IMR-90 (cell line): Measurements from ENCODE around the gene TCEAL5. TPM values are rescaled to one million over a fixed set of nuclear protein-coding genes. Genes with fewer than 3 reads are reported as not detected.

Source experiments
- ATAC-seq: fragments of 200-7000 bp; cut with Tn5 transposase; 2 replicates; pipeline ENCODE4 v1.9.1; 2020; ENCODE audit warnings: low read depth, mild to moderate bottlenecking, moderate library complexity
- BruUV-seq: library from RNA; stranded (reverse); fragments of 400-500 nt; replicated peaks from 2 replicates; lab custom pipeline; 2021; lab: Mats Ljungman, UMichigan
- CTCF ChIA-PET: fragments of 300-600 bp; formaldehyde crosslinking; extraction: SDS; loops from one replicate; lab custom pipeline; 2021; ENCODE audit warnings: antibody characterized with exemption; lab: Yijun Ruan, JAX
- POLR2A ChIA-PET: fragments of 300-600 bp; sonication (Branson Sonifier 250); formaldehyde crosslinking; loops from one replicate; lab custom pipeline; 2022; ENCODE audit warnings: antibody characterized with exemption; ENCODE audit not compliant: unreplicated experiment; lab: Charles Lee
- DNase-seq: peaks from one replicate; pipeline ENCODE4 v3.0.0; 2013
- H2AFZ ChIP-seq: replicated peaks from 2 replicates; pipeline ENCODE3; 2013; ENCODE audit warnings: low read length, mild to moderate bottlenecking; ENCODE audit not compliant: poor library complexity
- H2AK5ac ChIP-seq: 2 replicates; pipeline ENCODE4 v1.6.1; 2013; ENCODE audit warnings: low read depth, low read length, inconsistent platforms
- H2AK9ac ChIP-seq: replicated peaks from 2 replicates; pipeline ENCODE3; 2013; ENCODE audit warnings: mild to moderate bottlenecking, low read depth, low read length, moderate library complexity; ENCODE audit not compliant: poor library complexity
- H2BK120ac ChIP-seq: 2 replicates; pipeline ENCODE4 v1.6.1; 2013; ENCODE audit warnings: low read depth, low read length, inconsistent platforms
- H2BK15ac ChIP-seq: 3 replicates; pipeline ENCODE4 v1.6.1; 2013; ENCODE audit warnings: low read depth, low read length, inconsistent platforms
- H2BK20ac ChIP-seq: 2 replicates; pipeline ENCODE4 v1.6.1; 2013; ENCODE audit warnings: low read depth, mild to moderate bottlenecking, inconsistent platforms, low read length, moderate library complexity
- H2BK5ac ChIP-seq: 2 replicates; pipeline ENCODE4 v1.6.1; 2013; ENCODE audit warnings: mild to moderate bottlenecking, low read depth, low read length, inconsistent platforms; ENCODE audit not compliant: poor library complexity, severe bottlenecking
- H3K14ac ChIP-seq: replicated peaks from 2 replicates; pipeline ENCODE4 v1.6.1; 2013; ENCODE audit warnings: low read depth, low read length, inconsistent platforms
- H3K18ac ChIP-seq: 2 replicates; pipeline ENCODE4 v1.6.1; 2013; ENCODE audit warnings: low read depth, low read length, control low read depth
- H3K23ac ChIP-seq: 2 replicates; pipeline ENCODE4 v1.6.1; 2013; ENCODE audit warnings: low read depth, low read length, inconsistent platforms
- H3K27ac ChIP-seq: 2 replicates; pipeline ENCODE4 v1.5.1; 2013; ENCODE audit warnings: mild to moderate bottlenecking, control low read depth, low read length; ENCODE audit not compliant: insufficient read depth
- H3K27me3 ChIP-seq: 2 replicates; pipeline ENCODE4 v1.6.1; 2013; ENCODE audit warnings: low read length; ENCODE audit not compliant: control insufficient read depth, insufficient read depth
- H3K36me3 ChIP-seq: 2 replicates; pipeline ENCODE4 v1.6.1; 2013; ENCODE audit warnings: low read length, mixed read lengths; ENCODE audit not compliant: control insufficient read depth, insufficient read depth
- H3K4ac ChIP-seq: 2 replicates; pipeline ENCODE4 v1.6.1; 2013; ENCODE audit warnings: low read depth, low read length, inconsistent platforms
- H3K4me1 ChIP-seq: 2 replicates; pipeline ENCODE4 v1.6.1; 2013; ENCODE audit warnings: low read length, mixed read lengths; ENCODE audit not compliant: control insufficient read depth, insufficient read depth
- H3K4me2 ChIP-seq: 2 replicates; pipeline ENCODE4 v1.6.1; 2013; ENCODE audit warnings: low read depth, mild to moderate bottlenecking, control low read depth, low read length, moderate library complexity
- H3K4me3 ChIP-seq: 2 replicates; pipeline ENCODE4 v1.5.1; 2013; ENCODE audit warnings: low read depth, mild to moderate bottlenecking, control low read depth, low read length, moderate library complexity; ENCODE audit not compliant: insufficient read depth
- H3K56ac ChIP-seq: 2 replicates; pipeline ENCODE4 v1.6.1; 2013; ENCODE audit warnings: low read length, inconsistent platforms; ENCODE audit not compliant: insufficient read depth; ENCODE audit errors: extremely low read depth
- H3K79me1 ChIP-seq, 2 experiments: 2 replicates each; pipeline ENCODE4 v1.6.1; 2013; ENCODE audit warnings: low read length in 2 of 2, inconsistent platforms in 1 of 2, low read depth in 1 of 2
- H3K9ac ChIP-seq: 2 replicates; pipeline ENCODE4 v1.6.1; 2013; ENCODE audit warnings: low read depth, low read length, control low read depth
- H3K9me1 ChIP-seq: 2 replicates; pipeline ENCODE4 v1.6.1; 2013; ENCODE audit warnings: low read length, inconsistent platforms; ENCODE audit not compliant: insufficient read depth
- H3K9me3 ChIP-seq: 2 replicates; pipeline ENCODE4 v1.6.1; 2013; ENCODE audit warnings: low read length; ENCODE audit not compliant: control insufficient read depth, insufficient read depth
- H4K20me1 ChIP-seq: 2 replicates; pipeline ENCODE4 v1.6.1; 2013; ENCODE audit warnings: low read length, inconsistent platforms; ENCODE audit not compliant: insufficient read depth
- H4K5ac ChIP-seq: 2 replicates; pipeline ENCODE4 v1.6.1; 2013; ENCODE audit warnings: mild to moderate bottlenecking, low read depth, low read length, control low read depth
- H4K8ac ChIP-seq, 2 experiments: 2 replicates each; pipeline ENCODE4 v1.6.1; 2013; ENCODE audit warnings: low read depth in 2 of 2, low read length in 2 of 2, control low read depth in 1 of 2, inconsistent platforms in 1 of 2
- H4K91ac ChIP-seq: 2 replicates; pipeline ENCODE4 v1.6.1; 2013; ENCODE audit warnings: low read depth, low read length, inconsistent platforms; ENCODE audit not compliant: insufficient read depth
- WGBS, 2 experiments: methylation state at CpG; one replicate each; pipeline versions ENCODE4 v1.1.5 to v1.1.7; 2013; ENCODE audit warnings: missing lambda C conversion rate in 2 of 2; ENCODE audit not compliant: insufficient read length in 1 of 2; ENCODE audit errors: extremely low coverage in 2 of 2; 5-methylcytosine and 5-hydroxymethylcytosine counted together
- dilution Hi-C: fragments of 300-500 bp; cut with HindIII; formaldehyde crosslinking; loops from one replicate; pipeline ENCODE4 v1.14.3; 2018; ENCODE audit warnings: low sequenced_read_pairs; ENCODE audit not compliant: unreplicated experiment
- in situ Hi-C: fragments of 300-500 bp; cut with MboI; formaldehyde crosslinking; loops from 3 replicates; pipeline ENCODE4 v1.14.3; 2019; ENCODE audit warnings: low sequenced_read_pairs, inconsistent platforms, mixed read lengths
- intact Hi-C: fragments of 100-400 bp; cut with micrococcal nuclease; formaldehyde crosslinking; loops from 2 replicates; pipeline ENCODE4 v1.10.0; 2022
- polyA plus RNA-seq, 3 experiments: library from polyadenylated mRNA; depleted of rRNA; stranded (reverse); fragments of >200 nt; gene quantifications; 2 replicates each; pipeline ENCODE4 v1.2.3, GENCODE V29; 2012; ENCODE audit warnings: low replicate concordance in 1 of 3
- total RNA-seq: library from RNA; depleted of rRNA; stranded (reverse); fragments of >200 nt; gene quantifications from 2 replicates; pipeline ENCODE4 v1.2.3, GENCODE V29; 2012
- TF ChIP-seq, protein P1 (sequence below): fragments of 150-350 bp; IDR thresholded peaks from 2 replicates; pipeline ENCODE4 v1.6.1; 2017; ENCODE audit warnings: mild to moderate bottlenecking, antibody characterized with exemption, low read length, low read depth
- TF ChIP-seq, protein P2 (sequence below): conservative IDR thresholded peaks from 2 replicates; pipeline ENCODE4 v1.5.1; 2012; ENCODE audit warnings: mild to moderate bottlenecking, low read depth, low read length, improper control_type of control experiment

TCEAL5 gene
- total and polyA plus RNA-seq, 2 of the 4 experiments (the other 2 are of a cell fraction) = not detected

DNA sequence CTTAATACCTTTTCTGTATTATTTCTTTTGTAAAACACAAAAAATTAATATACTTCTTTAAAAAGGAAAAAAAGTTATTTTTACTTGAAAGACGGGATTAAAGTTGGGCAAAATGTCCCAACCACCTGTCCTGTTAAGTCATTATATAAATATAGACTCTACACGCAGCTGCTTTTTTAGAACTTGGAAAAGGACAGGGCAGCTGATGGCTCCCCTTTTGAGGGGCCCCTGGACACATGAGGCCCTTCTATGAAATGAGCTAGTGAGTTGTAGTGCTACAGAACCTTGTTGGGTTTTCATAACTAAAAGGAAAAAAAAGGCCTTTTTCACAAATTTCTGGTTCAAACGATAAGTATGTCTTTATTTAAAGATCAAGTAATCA is 34.8 kb upstream of the TCEAL5 start:
- no peaks in the 10 kb centered on the region for H3K9me1 ChIP-seq
- H2BK15ac ChIP-seq = no peak overlapping the region
- in situ Hi-C loops = no loop called here
- POLR2A ChIA-PET = no interaction called here
- H2AK5ac ChIP-seq = no peak overlapping the region
- H3K4me2 ChIP-seq = no peak overlapping the region
- ATAC-seq (no peak), DNase-seq (no peak)
- H2AFZ ChIP-seq = no peak overlapping the region
- no peak overlapping the region for H2BK120ac ChIP-seq
- H3K27ac ChIP-seq = no peak overlapping the region
- dilution Hi-C loops = no loop called here
- H3K18ac ChIP-seq = no peak overlapping the region
- no peak overlapping the region for H4K8ac ChIP-seq
- H2BK20ac ChIP-seq = no peak overlapping the region
- CTCF ChIA-PET = interaction anchor here (0.8 kb wide), 1 partner anchor 19 kb away, joined by 3 read pairs; the partner anchor contains the start of gene TCEAL7
- no peaks in the 10 kb centered on the region for H3K4me1 ChIP-seq
- H2BK5ac ChIP-seq = no peak overlapping the region
- H3K4me3 ChIP-seq = no peak overlapping the region
- H3K36me3 ChIP-seq = no peaks in the 10 kb centered on the region
- WGBS, 2 experiments = no CpG with 5 or more reads among the region's 3 CpGs
- H3K23ac ChIP-seq = no peak overlapping the region
- H3K9me3 ChIP-seq = peaks cover 2% of the 10 kb centered on the region; the same call in 1 of the 2 replicates
- BruUV-seq = no TSS peak
- no peak overlapping the region for H4K91ac ChIP-seq
- H4K20me1 ChIP-seq = no peaks in the 10 kb centered on the region
- no peak overlapping the region for H3K14ac ChIP-seq
- H3K27me3 ChIP-seq = peaks cover 15% of the 10 kb centered on the region
- H3K9ac ChIP-seq = no peak overlapping the region
- no peaks in the 10 kb centered on the region for H3K79me1 ChIP-seq
- intact Hi-C loops = no loop called here
- no peak overlapping the region for H3K56ac ChIP-seq
- H3K4ac ChIP-seq = no peak overlapping the region
- no peak overlapping the region for H2AK9ac ChIP-seq
- H4K5ac ChIP-seq = no peak overlapping the region
- TF ChIP-seq, protein P1, sequence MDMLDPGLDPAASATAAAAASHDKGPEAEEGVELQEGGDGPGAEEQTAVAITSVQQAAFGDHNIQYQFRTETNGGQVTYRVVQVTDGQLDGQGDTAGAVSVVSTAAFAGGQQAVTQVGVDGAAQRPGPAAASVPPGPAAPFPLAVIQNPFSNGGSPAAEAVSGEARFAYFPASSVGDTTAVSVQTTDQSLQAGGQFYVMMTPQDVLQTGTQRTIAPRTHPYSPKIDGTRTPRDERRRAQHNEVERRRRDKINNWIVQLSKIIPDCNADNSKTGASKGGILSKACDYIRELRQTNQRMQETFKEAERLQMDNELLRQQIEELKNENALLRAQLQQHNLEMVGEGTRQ = no peak
- TF ChIP-seq, protein P2, sequence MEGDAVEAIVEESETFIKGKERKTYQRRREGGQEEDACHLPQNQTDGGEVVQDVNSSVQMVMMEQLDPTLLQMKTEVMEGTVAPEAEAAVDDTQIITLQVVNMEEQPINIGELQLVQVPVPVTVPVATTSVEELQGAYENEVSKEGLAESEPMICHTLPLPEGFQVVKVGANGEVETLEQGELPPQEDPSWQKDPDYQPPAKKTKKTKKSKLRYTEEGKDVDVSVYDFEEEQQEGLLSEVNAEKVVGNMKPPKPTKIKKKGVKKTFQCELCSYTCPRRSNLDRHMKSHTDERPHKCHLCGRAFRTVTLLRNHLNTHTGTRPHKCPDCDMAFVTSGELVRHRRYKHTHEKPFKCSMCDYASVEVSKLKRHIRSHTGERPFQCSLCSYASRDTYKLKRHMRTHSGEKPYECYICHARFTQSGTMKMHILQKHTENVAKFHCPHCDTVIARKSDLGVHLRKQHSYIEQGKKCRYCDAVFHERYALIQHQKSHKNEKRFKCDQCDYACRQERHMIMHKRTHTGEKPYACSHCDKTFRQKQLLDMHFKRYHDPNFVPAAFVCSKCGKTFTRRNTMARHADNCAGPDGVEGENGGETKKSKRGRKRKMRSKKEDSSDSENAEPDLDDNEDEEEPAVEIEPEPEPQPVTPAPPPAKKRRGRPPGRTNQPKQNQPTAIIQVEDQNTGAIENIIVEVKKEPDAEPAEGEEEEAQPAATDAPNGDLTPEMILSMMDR = no peak
